Liver (tissue), 4 donors: ENCODE measurements around the gene SH2D4B. TPM values are rescaled to one million over a fixed set of nuclear protein-coding genes. Genes with fewer than 3 reads are reported as not detected.

Experiments
- polyA plus RNA-seq, 2 donors: library from polyadenylated mRNA; stranded (reverse) in 1 of 2; unstranded in 1 of 2; fragments of 200-250 nt in 1 of 2; fragments of >200 nt in 1 of 2; fragmentation: Nextera tagmentation in 1 of 2; extraction: Ambion mirVana in 1 of 2; gene quantifications; one replicate each; pipeline versions ENCODE4 v1.2.1 to v1.2.3, GENCODE V29; 2013 to 2015
- total RNA-seq, 2 donors: library from RNA; depleted of rRNA; stranded (reverse); fragments of >200 nt; gene quantifications; one replicate each; pipeline ENCODE4 v1.2.3, GENCODE V29; 2014
- donor health status: healthy.
- donor health status: healthy.
- donor health status: healthy.

SH2D4B gene
- total and polyA plus RNA-seq, 4 donors = 0.19 TPM; not detected in 3

Other genes starting within 250 kb of the SH2D4B start
- gene MAT1A, start 248.2 kb upstream of the SH2D4B start, total RNA-seq = 100 to 1,000 TPM; 179 to 662 TPM
- gene MAT1A, start 248.2 kb upstream of the SH2D4B start, polyA plus RNA-seq = 100 to 1,000 TPM; 327 to 759 TPM
- gene DYDC1, start 181.1 kb upstream of the SH2D4B start, total RNA-seq = under 1 TPM in 1 of 2 donors, not detected in 1; 0.23 TPM
- not detected for gene DYDC1, start 181.1 kb upstream of the SH2D4B start, polyA plus RNA-seq
- gene DYDC2, start 181.1 kb upstream of the SH2D4B start, total RNA-seq = 1 to 10 TPM in 1 of 2 donors, under 1 TPM in 1; 0.25 to 2.0 TPM
- gene DYDC2, start 181.1 kb upstream of the SH2D4B start, polyA plus RNA-seq = under 1 TPM; 0.14 to 0.25 TPM
- gene PRXL2A, start 129.4 kb upstream of the SH2D4B start, total RNA-seq = 10 to 100 TPM; 48.5 to 51.2 TPM
- gene PRXL2A, start 129.4 kb upstream of the SH2D4B start, polyA plus RNA-seq = 10 to 100 TPM; 56.9 to 87.4 TPM
- gene TSPAN14, start 83.6 kb upstream of the SH2D4B start, total RNA-seq = 10 to 100 TPM; 27.0 to 36.8 TPM
- 10 to 100 TPM; 19.9 to 27.6 TPM for gene TSPAN14, start 83.6 kb upstream of the SH2D4B start, polyA plus RNA-seq